SK-N-SH treated with all-trans-retinoic acid at 6 μM for 48 hours (cell line): ENCODE results near the gene ADGRB2.

ENCODE experiments used
- ISL1 ChIP-seq: fragments of 250-450 bp; sonication (Bioruptor Pico); IDR thresholded peaks from 2 replicates; pipeline ENCODE4 v2.1.2; 2022; ENCODE audit warnings: mild to moderate bottlenecking, moderate library complexity
- PATZ1 ChIP-seq: fragments of 250-450 bp; sonication (Bioruptor Pico); IDR thresholded peaks from 2 replicates; pipeline ENCODE4 v1.8.0; 2020; ENCODE audit warnings: mild to moderate bottlenecking, moderate library complexity, borderline replicate concordance
- ZNF70 ChIP-seq: fragments of 450-650 bp; formaldehyde crosslinking; IDR thresholded peaks from 2 replicates; pipeline ENCODE4 v1.5.0; 2020; ENCODE audit warnings: mild to moderate bottlenecking, moderate library complexity

GRCh38 chr1:31678681-31679080, 85.5 kb downstream of the ADGRB2 start:
- TF ChIP-seq ISL1 (CRISPR knock-in tag) (no peak), ZNF70 (no peak), PATZ1 (no peak)
